ENCODE measurements around the gene PPP2R2C. TPM values are rescaled to one million over a fixed set of nuclear protein-coding genes. Genes with fewer than 3 reads are reported as not detected.

Gene PPP2R2C
- total RNA-seq, 1 experiment from 2014 or later = 8.1 TPM

DNA sequence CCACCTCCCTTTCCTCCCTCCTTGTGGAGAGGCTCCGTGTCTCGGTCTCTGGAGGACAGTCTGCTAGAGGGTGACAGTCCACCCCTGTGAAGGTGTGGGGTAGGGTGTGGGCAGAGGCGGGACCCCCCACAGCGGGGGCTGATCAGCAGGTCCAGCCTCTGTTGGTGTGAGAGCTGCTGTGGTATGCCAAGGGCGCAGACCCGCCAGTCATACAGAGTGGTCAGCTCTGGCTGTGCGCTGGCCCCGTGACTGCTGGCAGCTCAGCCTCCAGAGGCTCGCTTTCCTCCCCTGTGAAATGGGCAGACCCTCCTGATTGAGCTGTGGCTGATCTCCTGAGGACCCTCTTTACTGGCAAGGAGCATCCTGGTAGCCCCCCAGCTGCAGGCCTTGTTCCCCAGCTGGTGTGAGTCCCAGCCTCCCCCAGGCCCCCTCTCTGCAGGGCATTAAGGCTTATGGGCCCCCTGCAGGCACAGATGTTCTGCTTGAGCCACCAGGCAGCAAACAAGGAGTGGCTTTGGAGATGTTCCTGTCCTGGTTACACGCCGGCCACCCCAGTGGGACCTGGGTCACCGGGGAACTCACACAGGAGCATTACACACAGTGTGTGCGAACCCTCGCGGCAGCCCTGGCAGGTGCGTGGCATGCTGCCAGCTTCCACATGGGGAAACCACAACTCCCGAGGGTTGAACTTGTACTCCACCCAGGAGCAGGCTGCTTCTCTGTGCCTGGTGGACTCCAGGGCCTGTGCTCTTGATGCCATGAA lies 76.8 kb downstream of the PPP2R2C start:
- Mint-ChIP-seq H3K36me3 (ENCODE audit: insufficient read depth in 1 of 3, low read depth in 3 of 3) (no peaks in the 10 kb centered on the region; a peak in 1 of 7 replicates), H3K27ac (no peak overlapping the region; a peak in 1 of 7 replicates), H3K27me3 (ENCODE audit: low read depth) (peaks cover 1% of the 10 kb centered on the region; the same call in 1 of the 2 replicates), H3K9me3 (no peaks in the 10 kb centered on the region), H3K4me1 (peaks cover 9 to 16% of the 10 kb centered on the region in 2 experiments), H3K4me3 (no peak overlapping the region)
- Histone ChIP-seq H3K27ac (ENCODE audit: insufficient read length, low read depth, low read length) (no peak overlapping the region), H4K8ac (replicated peaks; ENCODE audit: insufficient read length, low read depth, low read length) (no peak overlapping the region), H2BK12ac (ENCODE audit: insufficient read length, low read depth, low read length) (no peak overlapping the region), H4K20me1 (ENCODE audit: control insufficient read depth, insufficient read depth, insufficient read length) (no peaks in the 10 kb centered on the region), H3K4me2 (ENCODE audit: insufficient read depth, insufficient read length, low read length) (no peak overlapping the region), H3K23me2 (ENCODE audit: insufficient read length, low read depth, low read length, poor library complexity, severe bottlenecking) (no peaks in the 10 kb centered on the region), H3T11ph (ENCODE audit: low read length) (no peak overlapping the region), H2AFZ (ENCODE audit: low read length) (no peak overlapping the region), H3K9ac (ENCODE audit: extremely low read depth, insufficient read length, low read length) (no peak overlapping the region), H2BK15ac (ENCODE audit: low read depth, low read length) (no peak overlapping the region), H3K27me3 (ENCODE audit: insufficient read depth, low read length) (no peaks in the 10 kb centered on the region), H3K56ac (ENCODE audit: insufficient read length, low read depth, low read length) (no peak overlapping the region), H3K9me3 (ENCODE audit: control insufficient read depth, low read depth, low read length) (no peaks in the 10 kb centered on the region), H4K91ac (ENCODE audit: insufficient read length, low read depth, low read length) (no peak overlapping the region), H3K79me1 (ENCODE audit: insufficient read depth, low read depth, low read length, poor library complexity, severe bottlenecking) (no peaks in the 10 kb centered on the region), H3K14ac (ENCODE audit: insufficient read depth, low read length) (no peak overlapping the region; the same call in 1 of the 2 replicates), H2BK20ac (ENCODE audit: low read depth, low read length, poor library complexity, severe bottlenecking) (no peak overlapping the region), H2BK120ac (ENCODE audit: low read depth, low read length, poor library complexity, severe bottlenecking) (no peak overlapping the region), H3K4ac (ENCODE audit: low read depth, low read length) (no peak overlapping the region), H3K18ac (ENCODE audit: insufficient read length, low read depth, low read length) (no peak overlapping the region), H3K4me1 (ENCODE audit: insufficient read depth, low read length) (no peaks in the 10 kb centered on the region; the same call in 1 of the 2 replicates), H2BK5ac (ENCODE audit: insufficient read length, low read length) (no peak overlapping the region), H2AK5ac (ENCODE audit: insufficient read length, low read length) (no peak overlapping the region), H3K23ac (ENCODE audit: insufficient read length, low read depth, low read length) (no peak overlapping the region), H3K79me2 (ENCODE audit: insufficient read depth, low read length) (no peaks in the 10 kb centered on the region), H4K5ac (ENCODE audit: insufficient read length, low read depth, low read length) (no peak overlapping the region)
- whole genome bisulfite sequencing (ENCODE audit: extremely low coverage, insufficient read length, low lambda C conversion rate) = no CpG with 5 or more reads among the region's 17 CpGs
- DNase-seq = no peak
- TF ChIP-seq CTCF (conservative IDR thresholded peaks at IDR 0.05) = no peak

All from H9 (cell line).